ENCODE data around the gene SUMO4. TPM values are rescaled to one million over a fixed set of nuclear protein-coding genes. Genes with fewer than 3 reads are reported as not detected.

Gene SUMO4
- total and polyA plus RNA-seq, 8 donors = 0.09 to 1.5 (median 0.86) TPM; not detected in 1

GRCh38 chr6:149365197-149365596 is 34.9 kb upstream of the SUMO4 start:
- intact Hi-C loops (cut with DNase I) = no loop called here
- TF ChIP-seq, protein P1, sequence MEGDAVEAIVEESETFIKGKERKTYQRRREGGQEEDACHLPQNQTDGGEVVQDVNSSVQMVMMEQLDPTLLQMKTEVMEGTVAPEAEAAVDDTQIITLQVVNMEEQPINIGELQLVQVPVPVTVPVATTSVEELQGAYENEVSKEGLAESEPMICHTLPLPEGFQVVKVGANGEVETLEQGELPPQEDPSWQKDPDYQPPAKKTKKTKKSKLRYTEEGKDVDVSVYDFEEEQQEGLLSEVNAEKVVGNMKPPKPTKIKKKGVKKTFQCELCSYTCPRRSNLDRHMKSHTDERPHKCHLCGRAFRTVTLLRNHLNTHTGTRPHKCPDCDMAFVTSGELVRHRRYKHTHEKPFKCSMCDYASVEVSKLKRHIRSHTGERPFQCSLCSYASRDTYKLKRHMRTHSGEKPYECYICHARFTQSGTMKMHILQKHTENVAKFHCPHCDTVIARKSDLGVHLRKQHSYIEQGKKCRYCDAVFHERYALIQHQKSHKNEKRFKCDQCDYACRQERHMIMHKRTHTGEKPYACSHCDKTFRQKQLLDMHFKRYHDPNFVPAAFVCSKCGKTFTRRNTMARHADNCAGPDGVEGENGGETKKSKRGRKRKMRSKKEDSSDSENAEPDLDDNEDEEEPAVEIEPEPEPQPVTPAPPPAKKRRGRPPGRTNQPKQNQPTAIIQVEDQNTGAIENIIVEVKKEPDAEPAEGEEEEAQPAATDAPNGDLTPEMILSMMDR (IDR thresholded peaks at IDR 0.05) = no peak
- Histone ChIP-seq H3K27ac (no peak overlapping the region), H3K4me1 (peaks cover 7 to 21% (median 19%) of the 10 kb centered on the region in 3 donors), H3K36me3 (no peaks in the 10 kb centered on the region), H3K27me3 (no peaks in the 10 kb centered on the region), H3K9me3 (no peaks in the 10 kb centered on the region), H3K4me3 (no peak overlapping the region)
- no peak for FAIRE-seq
- ATAC-seq = peak in 1 of 4 donors; percentile 56
- no peak for DNase-seq

DNA sequence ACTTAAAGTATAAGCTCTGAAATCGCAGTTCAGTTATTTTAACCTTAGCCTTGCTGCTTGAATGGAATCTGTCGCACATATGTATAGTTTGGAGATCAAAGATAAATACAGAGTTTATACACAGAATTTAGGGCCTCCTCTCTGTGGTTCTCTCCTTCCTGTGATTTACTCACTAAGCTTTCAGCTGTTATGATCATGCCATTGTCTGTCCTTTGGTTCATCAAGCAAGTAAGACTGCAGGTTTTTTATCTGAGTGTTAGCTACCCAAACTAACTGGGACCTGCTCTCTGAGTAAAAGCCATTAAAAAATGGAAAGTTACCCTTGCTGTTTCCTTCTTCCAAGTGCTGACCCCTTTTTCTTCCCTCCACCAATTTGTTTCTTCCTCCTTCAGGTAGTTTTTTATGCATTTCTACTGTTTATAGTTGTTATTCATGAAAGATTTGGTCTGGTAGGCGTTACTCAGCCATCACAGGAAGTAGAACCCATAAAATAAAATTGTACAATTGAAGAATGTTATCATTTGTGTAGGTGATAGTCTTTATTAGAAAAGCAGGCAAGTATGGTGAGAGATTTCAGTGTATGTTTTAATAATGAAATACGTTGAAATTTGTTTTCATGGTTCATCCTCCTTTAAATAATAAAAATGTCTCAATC is 33.7 kb upstream of the SUMO4 start:
- no peak for DNase-seq
- intact Hi-C loops (cut with DNase I) = no loop called here
- Histone ChIP-seq H3K27ac (no peak overlapping the region), H3K4me1 (peaks cover 7 to 21% (median 19%) of the 10 kb centered on the region in 3 donors), H3K36me3 (no peaks in the 10 kb centered on the region), H3K9me3 (no peaks in the 10 kb centered on the region), H3K27me3 (no peaks in the 10 kb centered on the region), H3K4me3 (no peak overlapping the region)
- ATAC-seq = no peak
- no peak for FAIRE-seq
- TF ChIP-seq, protein P1 (IDR thresholded peaks at IDR 0.05) = no peak
- 65 to 68% methylated on average over 4 of the region's 4 CpGs for WGBS, 2 donors

DNA sequence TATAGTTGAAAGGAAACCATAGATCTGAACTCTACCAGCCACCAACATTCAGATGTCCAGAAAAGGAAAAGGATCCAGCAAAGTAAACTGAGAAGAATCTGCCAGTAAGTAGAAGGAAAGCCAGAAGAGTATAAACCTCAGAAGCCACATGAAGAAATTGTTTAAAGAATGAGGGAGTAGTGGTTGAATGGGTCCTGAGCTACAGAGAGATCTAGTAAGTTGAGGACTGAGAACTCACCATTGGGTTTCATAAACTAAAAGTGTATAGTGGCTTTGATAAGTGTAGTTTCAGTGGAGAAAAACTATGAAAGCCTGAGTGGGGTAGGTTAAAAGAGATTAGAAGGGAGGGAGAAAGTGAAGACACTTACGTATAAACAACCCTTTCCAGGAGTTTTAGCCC is 32.0 kb upstream of the SUMO4 start:
- FAIRE-seq (no peak), DNase-seq (no peak), ATAC-seq (peak in 1 of 4 donors; percentile 23)
- 96 to 97% methylated on average over 1 of the region's 1 CpG for WGBS, 2 donors
- intact Hi-C loops (cut with DNase I) = no loop called here
- Histone ChIP-seq H3K4me1 (peaks cover 7 to 29% (median 27%) of the 10 kb centered on the region in 3 donors), H3K27me3 (no peaks in the 10 kb centered on the region), H3K27ac (no peak overlapping the region), H3K36me3 (no peaks in the 10 kb centered on the region), H3K4me3 (no peak overlapping the region), H3K9me3 (no peaks in the 10 kb centered on the region)
- TF ChIP-seq, protein P1 (IDR thresholded peaks at IDR 0.05) = no peak

GRCh38 chr6:149371154-149371553 is 28.9 kb upstream of the SUMO4 start:
- no peaks in the 10 kb centered on the region for H3K27me3 ChIP-seq
- no peaks in the 10 kb centered on the region for H3K9me3 ChIP-seq
- intact Hi-C loops (cut with DNase I) = no loop called here
- ATAC-seq (no peak), DNase-seq (no peak), FAIRE-seq (no peak)
- H3K4me3 ChIP-seq = no peak overlapping the region
- H3K36me3 ChIP-seq = no peaks in the 10 kb centered on the region
- H3K4me1 ChIP-seq = peaks cover 0 to 13% (median 6%) of the 10 kb centered on the region in 3 donors
- TF ChIP-seq, protein P1 (IDR thresholded peaks at IDR 0.05) = no peak
- H3K27ac ChIP-seq = no peak overlapping the region

GRCh38 chr6:149372062-149372461 is 28.0 kb upstream of the SUMO4 start:
- Histone ChIP-seq H3K4me3 (no peak overlapping the region), H3K4me1 (peaks cover 0 to 12% (median 6%) of the 10 kb centered on the region in 3 donors)
- WGBS, 2 donors = 46 to 100% methylated on average over 2 of the region's 2 CpGs

More at GRCh38 chr6:149372062-149372461, 28.0 kb upstream of the SUMO4 start:
- Histone ChIP-seq H3K27me3 (no peaks in the 10 kb centered on the region), H3K27ac (no peak overlapping the region), H3K36me3 (no peaks in the 10 kb centered on the region), H3K9me3 (no peaks in the 10 kb centered on the region)
- TF ChIP-seq, protein P1 (IDR thresholded peaks at IDR 0.05) = no peak
- no peak for DNase-seq
- intact Hi-C loops (cut with DNase I) = no loop called here
- ATAC-seq = no peak
- FAIRE-seq = no peak

Measured in pancreas (tissue), 10 donors.